NCI-H128 (cell line): ENCODE results near the gene TESMIN.

Experiments used
- DNase-seq: peaks from one replicate; lab custom pipeline; 2025; ENCODE audit not compliant: unreplicated experiment; lab: John Stamatoyannopoulos, UW

Gene TESMIN, protein sequence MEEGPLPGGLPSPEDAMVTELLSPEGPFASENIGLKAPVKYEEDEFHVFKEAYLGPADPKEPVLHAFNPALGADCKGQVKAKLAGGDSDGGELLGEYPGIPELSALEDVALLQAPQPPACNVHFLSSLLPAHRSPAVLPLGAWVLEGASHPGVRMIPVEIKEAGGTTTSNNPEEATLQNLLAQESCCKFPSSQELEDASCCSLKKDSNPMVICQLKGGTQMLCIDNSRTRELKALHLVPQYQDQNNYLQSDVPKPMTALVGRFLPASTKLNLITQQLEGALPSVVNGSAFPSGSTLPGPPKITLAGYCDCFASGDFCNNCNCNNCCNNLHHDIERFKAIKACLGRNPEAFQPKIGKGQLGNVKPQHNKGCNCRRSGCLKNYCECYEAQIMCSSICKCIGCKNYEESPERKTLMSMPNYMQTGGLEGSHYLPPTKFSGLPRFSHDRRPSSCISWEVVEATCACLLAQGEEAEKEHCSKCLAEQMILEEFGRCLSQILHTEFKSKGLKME

DNA sequence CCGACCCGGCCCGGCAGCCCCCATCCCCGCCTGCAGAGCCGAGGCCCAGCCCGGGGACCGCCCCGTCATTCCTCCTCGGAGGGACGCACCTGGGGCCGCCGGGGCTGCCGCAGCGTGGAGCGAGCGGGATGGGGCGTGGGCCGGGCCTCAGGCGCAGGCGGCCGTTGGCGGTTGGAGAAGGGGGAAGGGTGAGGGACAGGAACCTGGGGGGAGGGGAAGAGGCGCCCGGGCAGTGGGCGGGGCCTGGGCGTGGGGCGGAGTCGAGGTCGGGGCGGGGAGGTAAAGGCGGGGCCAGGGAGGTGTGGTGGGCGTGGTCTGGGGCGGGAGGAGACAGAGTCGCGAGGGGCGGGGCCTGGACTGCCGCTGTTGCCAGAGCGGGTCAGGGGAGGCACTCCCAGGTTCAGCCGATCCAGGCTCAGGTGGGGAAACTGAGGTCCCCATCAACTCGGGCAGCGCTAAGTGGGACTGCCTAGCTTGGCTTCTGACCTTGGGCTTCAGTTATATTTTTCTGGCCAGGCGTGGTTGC, at the start of gene TESMIN:
TSS of gene TESMIN (minus strand) at position 190 of the 526 bp plus-strand sequence. CDS start 860 bp downstream, outside the sequence.
- DNase-seq = peak; percentile 72

DNA sequence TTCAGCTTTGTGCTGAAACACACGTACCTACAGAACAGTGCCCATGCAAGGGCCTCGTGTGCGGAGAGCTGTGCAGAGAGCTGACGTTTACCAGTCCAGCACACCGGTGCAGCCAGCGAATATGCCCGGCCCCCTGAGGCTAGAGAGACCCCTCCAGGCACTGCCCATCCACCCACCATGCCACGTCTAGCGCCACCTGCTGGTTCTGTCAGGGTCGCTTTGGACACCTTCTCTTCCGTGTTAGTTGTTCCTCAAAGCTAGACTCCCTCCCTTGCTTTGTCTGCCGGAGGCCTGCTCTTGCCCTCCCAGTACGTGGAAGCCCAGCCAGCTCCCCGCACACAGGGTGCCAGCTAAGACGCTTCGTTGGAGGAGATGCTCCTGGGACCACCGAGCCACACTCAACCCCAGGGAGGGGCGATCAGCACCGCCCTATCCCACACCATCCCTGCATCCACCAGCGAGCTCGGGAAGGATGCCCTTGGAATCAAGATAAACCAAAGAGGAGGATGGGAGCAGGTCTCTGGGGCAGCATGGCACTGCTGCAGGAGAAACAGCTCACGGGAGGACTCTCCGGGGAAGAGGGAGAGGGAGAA, 47.0 kb upstream of the TESMIN start:
- DNase-seq = no peak

DNA sequence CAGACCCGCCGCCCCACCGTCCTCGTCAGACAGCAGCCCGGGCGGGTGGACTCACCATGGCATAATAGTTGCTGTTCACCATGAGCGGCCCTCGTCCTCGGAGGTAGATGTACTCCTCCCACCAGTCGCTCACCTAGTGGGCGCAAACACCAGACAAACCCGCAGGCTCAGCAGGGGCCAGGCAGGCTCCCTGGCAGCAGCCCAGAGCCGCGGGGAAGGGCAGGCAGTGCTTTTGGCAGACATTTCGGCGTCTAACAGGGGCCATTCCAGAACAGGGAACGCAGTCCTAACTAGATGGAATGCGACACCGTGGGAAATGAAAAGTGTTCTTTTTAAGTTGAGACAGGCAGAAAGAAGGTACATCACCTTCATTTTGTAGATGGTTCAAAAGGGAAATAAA, 45.5 kb upstream of the TESMIN start:
- DNase-seq = no peak

DNA sequence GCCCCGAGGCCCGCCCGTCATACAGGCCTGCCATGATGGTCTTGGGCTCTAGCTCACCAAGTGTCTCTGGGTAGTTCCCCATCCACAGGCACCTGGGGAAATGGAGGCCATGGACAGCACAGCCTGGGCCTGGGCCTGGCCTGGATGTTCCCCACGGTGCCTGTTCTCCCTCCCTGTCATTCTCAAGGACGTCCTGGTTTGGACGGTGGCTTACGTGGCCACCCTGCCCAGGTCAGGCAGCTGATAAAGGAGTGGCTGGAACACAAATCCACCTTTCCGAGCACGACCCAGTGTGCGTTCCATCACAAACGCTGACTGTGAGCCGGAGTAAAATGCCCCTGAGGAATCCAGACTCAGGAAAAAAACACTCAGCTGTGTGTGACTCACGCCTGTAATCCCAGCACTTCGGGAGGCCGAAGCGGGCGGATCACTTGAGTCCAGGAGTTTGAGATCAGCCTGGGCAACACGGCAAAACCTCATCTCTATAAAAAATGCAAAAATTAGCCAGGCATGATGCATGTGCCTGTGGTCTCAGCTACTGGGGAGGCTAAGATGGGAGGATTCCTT, 41.2 kb upstream of the TESMIN start:
- DNase-seq = no peak

DNA sequence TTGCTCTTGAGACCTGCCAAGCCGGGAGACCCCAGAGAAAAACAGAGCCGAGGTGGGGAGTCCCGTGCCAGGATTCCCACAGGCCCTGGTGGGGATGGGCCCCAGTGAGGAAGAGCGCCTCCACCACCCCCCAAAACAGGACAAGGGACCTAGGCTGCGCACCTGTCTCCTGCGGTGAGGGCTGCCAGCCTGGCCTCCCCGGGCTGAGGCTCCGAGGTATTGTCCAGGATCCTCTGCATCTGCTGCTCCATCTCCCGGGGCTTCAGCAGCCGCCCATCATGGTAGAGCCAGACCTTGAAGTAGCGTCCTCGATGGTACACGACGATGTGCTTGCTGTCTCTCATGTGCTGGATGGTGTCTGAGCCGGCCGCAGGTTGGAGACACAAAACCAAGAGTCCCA, 33.3 kb upstream of the TESMIN start:
- DNase-seq = no peak

DNA sequence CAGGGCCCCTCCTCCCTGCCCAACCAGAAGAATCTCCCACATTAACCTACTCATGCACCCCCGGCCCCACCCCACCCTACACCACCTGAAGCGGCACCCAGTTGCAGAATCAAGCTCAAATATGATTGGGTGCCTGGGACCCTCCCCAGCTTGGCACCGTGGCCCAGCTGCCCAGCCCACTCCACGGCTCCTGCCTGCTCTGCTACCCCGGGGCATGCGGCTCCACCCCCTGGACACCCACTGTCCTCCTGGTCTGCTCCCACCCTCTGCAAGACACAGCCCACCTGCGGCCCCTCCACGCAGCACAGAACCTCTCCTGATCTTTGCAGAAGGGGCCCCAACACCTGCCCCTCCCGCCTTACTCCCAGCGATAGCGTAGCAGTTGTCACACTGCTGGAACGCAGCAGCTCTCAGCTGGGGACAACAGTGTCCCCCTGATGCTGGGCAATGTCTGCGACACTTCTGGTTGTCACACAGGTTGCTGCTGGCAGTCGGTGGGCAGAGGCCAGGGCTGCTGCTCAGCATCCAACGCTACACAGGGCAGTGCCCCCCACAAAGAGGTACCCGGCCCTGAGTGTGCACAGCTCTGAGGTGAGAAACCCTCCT, 32.0 kb upstream of the TESMIN start:
- no peak for DNase-seq

DNA sequence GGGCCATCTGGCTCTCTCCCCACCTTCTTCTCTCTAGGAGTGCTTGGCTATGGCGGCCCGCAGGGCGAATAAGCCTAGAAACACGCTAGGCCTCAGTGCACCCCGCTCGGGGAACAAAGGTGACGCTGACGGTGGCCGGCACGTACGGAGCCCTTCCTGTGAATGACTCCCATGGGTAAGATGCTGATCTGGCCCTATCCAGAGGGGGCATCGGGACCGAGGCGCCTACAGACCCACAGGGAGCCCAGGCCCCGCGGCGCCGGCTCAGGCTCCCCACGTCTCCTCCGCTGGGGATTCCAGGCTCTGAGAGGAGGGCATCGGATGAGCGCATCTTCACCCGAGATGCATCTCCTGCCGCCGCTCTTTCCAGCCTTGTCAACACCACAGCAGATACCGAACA, 31.4 kb upstream of the TESMIN start:
- no peak for DNase-seq

DNA sequence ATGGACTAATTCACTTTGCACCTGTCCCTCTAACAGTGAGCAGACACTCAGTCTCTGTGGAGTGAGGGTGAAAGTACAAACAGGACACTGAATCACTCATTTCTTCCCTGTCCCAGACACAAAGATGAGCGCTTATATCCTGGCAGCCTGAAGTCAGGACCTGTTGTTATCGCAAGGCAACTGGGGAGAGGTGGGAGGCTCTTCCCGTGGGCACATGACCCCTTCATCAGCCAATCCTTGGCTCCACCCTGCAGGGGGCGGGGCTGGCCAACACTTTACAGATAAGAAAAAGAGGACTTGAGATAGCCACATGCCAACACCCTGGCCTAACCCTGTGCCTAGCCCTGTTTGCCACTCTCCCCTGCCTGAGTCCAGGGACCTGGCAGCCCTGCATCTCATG, 29.5 kb upstream of the TESMIN start:
- no peak for DNase-seq

DNA sequence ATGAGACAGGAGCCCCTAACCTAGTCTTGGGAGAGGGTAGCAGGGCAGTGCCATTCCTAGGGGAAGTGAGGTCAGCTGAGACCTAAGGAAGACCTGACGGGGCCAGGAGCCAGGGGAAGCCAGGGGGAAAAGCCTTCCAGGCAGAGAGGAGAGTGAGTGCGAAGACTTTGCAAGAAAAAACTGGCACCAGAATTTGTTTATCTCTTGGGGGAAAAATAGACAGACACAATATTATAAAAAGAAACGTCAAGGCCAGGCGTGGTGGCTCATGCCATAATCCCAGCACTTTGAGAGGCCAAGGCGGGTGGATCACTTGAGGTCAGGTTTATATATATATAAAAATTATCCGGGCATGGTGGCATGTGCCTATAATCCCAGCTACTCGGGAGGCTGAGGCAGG, 26.9 kb upstream of the TESMIN start:
- no peak for DNase-seq

DNA sequence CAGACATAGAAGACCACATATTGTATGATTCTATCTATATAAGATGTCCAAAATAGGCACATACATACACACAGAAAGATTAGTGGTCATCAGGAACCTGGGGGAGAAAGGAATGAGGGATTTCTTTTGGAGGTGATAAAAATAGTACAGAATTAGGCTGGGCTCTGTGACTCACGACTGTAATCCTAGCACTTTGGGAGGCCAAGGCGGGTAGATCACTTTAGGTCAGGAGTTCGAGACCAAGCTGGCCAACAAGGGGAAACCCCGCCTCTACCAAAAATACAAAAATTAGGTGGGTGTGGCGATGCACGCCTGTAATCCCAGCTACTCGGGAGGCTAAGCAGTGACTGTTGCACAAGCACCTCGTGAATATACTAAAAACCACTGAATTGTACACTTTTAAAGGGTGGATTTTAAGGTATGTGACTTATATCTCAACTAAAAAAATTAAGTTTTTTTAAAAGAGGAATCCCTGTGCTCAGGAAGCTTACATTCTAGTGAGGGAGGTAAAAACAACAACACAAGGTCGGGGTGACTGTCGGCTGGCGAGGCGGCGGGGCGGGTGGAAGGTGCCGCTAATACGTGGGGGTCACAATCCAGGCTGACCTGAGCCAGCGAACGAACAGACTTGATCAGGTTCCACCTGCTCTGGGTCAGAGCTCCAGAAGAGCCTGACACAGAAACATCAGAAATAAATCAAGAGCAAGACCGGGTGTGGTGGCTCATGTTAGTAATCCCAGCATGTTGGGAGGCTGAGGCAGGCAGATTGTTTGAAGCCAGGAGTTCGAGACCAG, 25.3 kb upstream of the TESMIN start:
- no peak for DNase-seq

DNA sequence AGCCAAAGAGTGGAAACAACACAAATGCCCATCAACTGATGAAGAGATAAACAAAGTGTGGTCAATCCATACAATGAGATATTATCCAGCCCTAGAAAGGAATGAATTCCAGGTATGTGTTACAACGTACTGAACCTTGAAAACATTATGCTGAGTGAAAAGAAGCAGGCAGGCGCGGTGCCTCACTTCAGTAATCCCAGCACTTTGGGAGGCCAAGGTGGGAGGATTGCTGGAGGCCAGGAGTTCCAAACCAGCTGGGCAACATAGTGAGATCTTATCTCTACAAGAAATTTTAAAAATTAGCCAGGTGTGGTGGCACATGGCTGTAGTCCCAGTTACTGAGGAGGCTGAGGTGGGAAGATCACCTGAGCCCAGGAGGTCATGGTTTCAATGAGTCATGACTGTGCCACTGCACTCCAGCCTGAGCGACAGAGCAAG, 24.6 kb upstream of the TESMIN start:
- DNase-seq = no peak

DNA sequence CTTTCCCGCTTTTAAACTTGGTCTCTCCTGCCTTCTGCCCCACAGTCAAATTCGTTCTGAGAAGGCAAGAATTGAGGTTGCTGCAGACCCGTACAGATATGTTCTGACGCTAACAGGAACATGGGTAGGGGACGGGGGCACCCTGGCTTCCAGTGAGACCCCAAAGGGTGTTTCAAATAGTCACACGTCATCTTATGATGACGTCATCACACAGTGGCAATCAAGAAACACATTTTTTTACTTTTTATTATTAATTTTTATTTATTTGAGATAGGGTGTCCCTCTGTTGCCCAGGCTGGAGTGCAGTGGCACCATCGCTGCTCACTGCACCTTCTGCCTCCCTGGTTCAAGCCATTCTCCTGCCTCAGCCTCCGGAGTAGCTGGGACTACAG, 22.9 kb upstream of the TESMIN start:
- DNase-seq = no peak

DNA sequence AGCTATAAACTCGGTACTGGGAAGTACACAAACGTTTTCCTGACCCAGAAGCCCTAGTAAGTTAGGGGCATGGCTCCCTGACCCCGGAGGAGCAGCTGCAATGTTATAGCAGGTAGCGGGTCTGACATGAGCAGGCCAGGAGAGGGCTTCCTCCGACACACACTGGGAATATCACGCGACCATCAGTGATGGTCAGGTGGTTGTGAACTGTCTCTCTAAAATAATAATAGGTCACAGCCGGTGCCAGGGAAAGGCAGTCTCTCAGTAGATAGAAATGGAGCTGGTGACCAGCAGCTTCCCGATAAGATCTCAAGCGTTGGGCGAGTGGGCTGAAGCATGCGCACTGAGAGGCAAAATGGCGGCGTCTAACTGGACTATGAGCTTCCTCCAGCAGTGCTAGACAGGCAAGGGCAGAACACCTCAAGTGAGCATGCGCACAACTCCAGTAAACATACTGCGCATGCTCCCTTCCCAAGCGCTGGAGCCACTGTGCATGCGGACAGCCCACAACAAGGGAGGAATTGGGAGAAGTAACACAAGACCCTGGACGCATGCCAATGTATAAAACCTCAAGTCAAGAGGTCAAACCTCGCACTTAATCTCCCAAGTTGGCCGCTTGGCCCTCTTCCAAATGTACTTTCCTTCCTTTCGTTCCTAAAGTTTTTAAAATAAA, 22.3 kb upstream of the TESMIN start:
- no peak for DNase-seq

DNA sequence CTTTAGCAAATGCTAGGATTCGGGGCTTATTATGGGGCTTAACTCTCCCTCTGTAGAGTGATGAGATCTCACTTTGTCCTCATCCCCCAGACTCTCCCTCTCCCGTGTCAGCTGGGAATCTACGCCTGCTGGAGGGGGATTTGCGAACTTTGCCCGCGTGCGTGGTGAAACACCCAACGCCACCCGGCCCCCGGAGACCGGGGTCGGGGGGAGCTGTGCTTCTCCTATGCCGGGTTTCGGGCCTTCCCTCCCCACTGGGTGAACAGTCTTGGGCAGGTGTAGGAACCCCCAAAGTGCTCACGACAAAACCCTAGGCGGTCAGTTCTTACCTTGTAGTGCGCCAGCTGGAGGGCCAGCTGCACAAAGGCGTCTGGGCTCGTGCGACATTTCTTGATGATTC, 21.6 kb upstream of the TESMIN start:
- DNase-seq = no peak

DNA sequence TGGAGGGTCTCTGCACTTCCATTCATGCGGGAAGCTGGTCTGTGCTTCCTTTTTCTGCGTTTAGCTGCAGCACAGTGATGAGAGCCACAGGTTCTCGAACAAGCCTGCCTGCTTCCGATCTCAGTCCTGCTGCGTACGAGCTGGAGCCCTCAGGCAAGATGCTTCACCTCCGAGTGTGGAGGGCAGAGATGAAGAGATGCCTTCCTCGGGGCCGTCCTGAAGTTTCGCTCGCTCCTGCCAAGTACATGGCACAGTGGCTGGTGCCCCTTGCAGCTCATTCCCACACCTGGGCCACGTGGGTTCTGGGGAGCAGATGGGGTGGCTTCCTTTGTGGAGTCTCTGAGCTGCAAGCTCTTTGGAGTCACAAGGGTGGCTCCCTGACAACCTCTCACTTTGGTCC, 19.5 kb upstream of the TESMIN start:
- DNase-seq = no peak

DNA sequence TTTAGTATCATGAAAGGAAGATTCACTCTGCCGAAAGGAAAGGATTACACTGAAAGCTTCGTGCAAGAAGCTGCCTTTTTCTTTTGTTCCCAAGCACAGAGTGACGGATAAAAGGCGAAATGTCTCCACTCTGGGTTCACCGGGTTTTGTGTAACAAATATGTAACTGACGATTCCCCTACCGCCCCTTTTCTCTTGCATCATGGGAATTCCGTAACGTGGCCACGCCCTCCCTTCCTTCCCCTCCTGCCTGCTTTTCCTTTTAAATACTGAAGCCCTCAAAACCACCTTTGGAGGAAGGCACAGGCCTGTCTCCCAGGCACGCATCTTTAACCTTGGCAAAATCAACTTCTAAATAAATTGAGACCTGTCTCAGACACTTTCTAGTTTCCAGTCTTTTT, 16.4 kb upstream of the TESMIN start:
- DNase-seq = no peak

DNA sequence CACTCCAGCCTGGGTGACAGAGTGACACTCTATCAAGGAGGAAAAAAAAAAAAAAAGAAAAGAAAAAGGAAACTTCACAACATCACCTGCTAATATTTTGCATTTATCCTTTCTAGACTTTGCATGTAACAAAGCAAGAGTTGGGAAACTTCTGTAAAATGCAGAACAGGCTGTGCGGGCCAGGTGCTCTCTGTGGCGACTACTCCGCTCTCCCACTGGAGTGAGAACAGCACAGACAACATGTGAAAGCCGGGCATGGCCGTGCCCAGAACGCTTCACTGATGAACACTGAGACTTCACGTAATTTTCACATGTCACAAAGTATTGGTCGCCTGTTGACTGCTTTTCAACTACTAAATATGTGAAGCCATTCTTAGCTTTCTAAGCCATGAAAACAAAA, 15.5 kb upstream of the TESMIN start:
- DNase-seq = no peak

DNA sequence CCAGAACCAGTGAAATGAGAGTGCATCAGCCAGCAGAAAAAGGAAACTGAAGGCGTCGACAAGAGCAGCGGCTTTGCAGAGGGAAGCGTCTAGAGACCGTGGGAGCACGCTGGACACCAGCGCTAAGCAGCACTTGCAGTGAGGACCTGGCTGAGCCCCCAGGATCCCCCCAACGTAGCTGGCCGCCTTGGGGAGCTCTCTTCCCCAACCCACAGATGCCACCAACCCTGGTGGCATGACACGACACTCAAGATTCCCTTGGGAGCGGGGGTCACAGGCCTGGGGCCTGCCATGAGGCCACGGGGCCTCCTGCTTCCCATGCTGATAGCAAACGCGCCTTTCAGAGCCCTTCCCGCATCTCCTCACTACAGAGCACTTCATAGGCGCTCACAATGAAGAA, 13.4 kb upstream of the TESMIN start:
- DNase-seq = no peak

DNA sequence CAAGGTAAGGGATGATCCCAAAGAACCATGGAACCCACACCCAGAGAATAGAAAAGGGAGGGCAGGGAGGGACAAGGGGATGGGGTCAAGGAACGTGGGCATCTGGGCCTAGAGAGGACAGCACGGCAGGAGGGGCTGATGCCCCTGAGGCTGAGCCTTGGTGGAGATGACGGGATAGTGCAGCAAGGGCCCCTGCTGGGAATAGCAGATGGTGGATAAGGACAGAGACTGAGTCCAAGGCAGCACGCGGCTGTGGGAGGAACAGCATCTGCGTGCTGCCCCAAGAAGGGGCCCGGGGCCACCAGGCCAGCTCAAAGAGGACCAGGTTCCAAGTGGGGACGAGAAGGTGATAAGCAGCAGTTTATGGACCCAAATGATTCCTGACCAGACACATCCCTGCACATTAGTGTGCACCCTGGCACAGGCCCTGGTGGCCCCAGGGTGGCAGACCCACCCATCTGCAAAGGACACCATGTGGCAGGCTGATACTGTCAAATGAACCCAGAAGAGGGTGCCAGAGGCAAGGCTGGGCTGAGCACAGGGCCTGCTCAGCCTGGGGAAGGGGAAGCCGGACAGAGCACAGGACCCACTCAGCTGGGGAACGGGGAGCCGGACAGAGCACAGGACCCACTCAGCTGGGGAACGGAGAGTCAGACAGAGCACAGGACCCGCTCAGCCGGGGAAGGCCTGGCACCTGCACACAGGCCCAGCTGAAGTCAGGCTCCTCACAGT, 12.8 kb upstream of the TESMIN start:
- no peak for DNase-seq
